K562 (cell line): Measurements from ENCODE around the gene FTH1. TPM values are rescaled to one million over a fixed set of nuclear protein-coding genes. Genes with fewer than 3 reads are reported as not detected.

Experiments used
- ATF6 ChIP-seq: sonication (generic); formaldehyde crosslinking; IDR thresholded peaks from 2 replicates; pipeline ENCODE4 v1.4.0; 2020; ENCODE audit warnings: mild to moderate bottlenecking, missing genetic modification reagents
- ELF1 ChIP-seq: fragments of 200-800 bp; sonication (Bioruptor generic); IDR thresholded peaks from 2 replicates; pipeline ENCODE4 v1.6.1; 2016; ENCODE audit warnings: missing genetic modification characterization, missing compliant biosample characterization
- ID3 ChIP-seq, 2 experiments: fragments of 250-450 bp in 1 of 2; fragments of 450-650 bp in 1 of 2; sonication (Bioruptor Pico) in 1 of 2; IDR thresholded peaks; 2 replicates each; pipeline versions ENCODE4 v1.6.1 to v1.8.0; 2016 to 2021; ENCODE audit warnings: mild to moderate bottlenecking in 2 of 2, moderate library complexity in 2 of 2, missing compliant biosample characterization in 1 of 2, missing genetic modification characterization in 1 of 2
- PBX2 ChIP-seq, 2 experiments: IDR thresholded peaks in 1 of 2; conservative IDR thresholded peaks in 1 of 2; 2 replicates each; pipeline ENCODE4 v1.6.1; 2016; ENCODE audit warnings: low read depth in 2 of 2, mild to moderate bottlenecking in 1 of 2, missing compliant biosample characterization in 1 of 2, missing genetic modification characterization in 1 of 2, moderate library complexity in 1 of 2
- RFX5 ChIP-seq: IDR thresholded peaks from 2 replicates; pipeline ENCODE4 v1.6.1; 2011; ENCODE audit warnings: low read depth, mild to moderate bottlenecking, improper control_type of control experiment, low read length
- TOE1 ChIP-seq, 2 experiments: fragments of 450-650 bp in 1 of 2; sonication (generic) in 1 of 2; formaldehyde crosslinking in 1 of 2; IDR thresholded peaks; 2 replicates each; pipeline versions ENCODE4 v1.7.1 to v1.8.0; 2016 to 2022; ENCODE audit warnings: borderline replicate concordance in 2 of 2, mild to moderate bottlenecking in 2 of 2, antibody characterized with exemption in 1 of 2, inconsistent platforms in 1 of 2, low read depth in 1 of 2, missing genetic modification reagents in 1 of 2, moderate library complexity in 1 of 2
- ZNF277 ChIP-seq: fragments of 250-450 bp; sonication (Bioruptor Pico); IDR thresholded peaks from 2 replicates; pipeline ENCODE4 v1.8.0; 2022; ENCODE audit warnings: inconsistent platforms, mild to moderate bottlenecking, moderate library complexity, borderline replicate concordance
- polyA plus RNA-seq, 8 experiments: library from polyadenylated mRNA; depleted of rRNA in 4 of 8; stranded (reverse) in 5 of 8; unstranded in 3 of 8; fragments of >200 nt; fragmentation: Nextera tagmentation in 2 of 8; fragmentation: Illumina TruSeq in 1 of 8; extraction: Ambion mirVana in 2 of 8; extraction: Trizol in 1 of 8; gene quantifications; 2 replicates each; pipeline versions ENCODE4 v1.2.1 to v1.2.3, GENCODE V29; 2011 to 2014; ENCODE audit warnings: inconsistent platforms in 1 of 8, missing spikeins in 1 of 8
- total RNA-seq, 7 experiments: library from RNA; depleted of rRNA in 6 of 7; stranded (reverse); fragments of >200 nt in 6 of 7; fragmentation: Illumina TruSeq in 2 of 7; extraction: Trizol in 2 of 7; gene quantifications; 2 replicates each; pipeline versions ENCODE4 v1.2.1 to v1.2.3, GENCODE V29; 2011 to 2021; ENCODE audit warnings: low replicate concordance in 1 of 7
- TF ChIP-seq, protein P1 (sequence below), 3 experiments: fragments of 200-800 bp in 1 of 3; fragments of 250-450 bp in 1 of 3; fragments of 450-650 bp in 1 of 3; sonication (Bioruptor Pico) in 1 of 3; sonication (Bioruptor generic) in 1 of 3; formaldehyde crosslinking in 1 of 3; IDR thresholded peaks; 2 replicates each; pipeline versions ENCODE4 v1.6.1 to v1.8.0; 2016 to 2022; ENCODE audit warnings: mild to moderate bottlenecking in 2 of 3, missing genetic modification characterization in 2 of 3, missing compliant biosample characterization in 1 of 3, moderate library complexity in 1 of 3
- TF ChIP-seq, protein P2 (sequence below): sonication (generic); formaldehyde crosslinking; IDR thresholded peaks from 2 replicates; pipeline ENCODE4 v1.8.0; 2022; ENCODE audit warnings: mild to moderate bottlenecking, missing genetic modification reagents, borderline replicate concordance

The FTH1 gene
- total and polyA plus RNA-seq, 9 of the 15 experiments (the other 6 are each of a cell fraction or from before 2014, with no cell fraction given): 370 to 3,146 (median 802) TPM

DNA sequence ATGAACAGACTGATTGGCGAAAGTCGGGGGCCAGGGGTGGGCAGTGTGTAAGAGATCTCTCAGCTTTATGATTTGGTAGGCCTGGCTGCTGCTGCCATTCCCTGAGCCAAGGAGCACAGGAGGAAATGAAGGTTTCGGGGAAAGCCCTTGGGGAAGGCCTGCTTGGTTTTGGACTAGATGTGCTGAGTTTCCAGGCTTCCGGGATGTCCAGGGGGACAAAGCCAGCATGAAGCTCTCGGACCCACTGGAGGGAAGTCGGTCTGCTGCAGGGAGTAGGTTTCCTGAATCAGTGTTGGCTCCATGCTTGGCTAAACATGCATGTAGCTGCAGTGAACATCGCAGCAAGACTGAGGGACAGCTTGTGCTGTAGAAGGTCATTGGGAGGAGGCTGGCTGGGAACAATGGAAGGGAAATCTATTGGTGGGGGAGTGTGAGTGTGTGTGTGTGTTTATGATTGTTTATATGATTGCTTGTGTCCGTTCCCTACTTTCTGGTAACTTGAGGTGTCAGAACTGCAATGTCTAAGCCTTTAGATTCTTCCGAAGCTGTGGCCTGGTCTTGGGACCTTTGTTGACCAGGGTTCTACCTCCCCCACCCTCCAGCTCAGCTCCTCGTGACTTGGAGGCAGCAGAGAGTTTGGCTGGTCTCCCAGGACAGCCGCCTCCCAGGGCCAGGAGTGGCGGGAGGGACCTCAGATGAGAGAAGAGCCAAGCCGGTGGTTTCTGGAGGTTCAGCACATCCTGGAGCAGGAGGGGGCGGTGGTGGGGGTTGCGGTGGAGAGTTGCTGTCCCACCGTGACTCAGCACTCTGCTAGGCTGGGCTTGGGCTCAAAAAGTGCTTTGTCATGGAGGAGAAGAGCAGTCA lies 4.0 kb upstream of the FTH1 start (continued):
- no peak for TF ChIP-seq ATF6
- TF ChIP-seq ID3 (CRISPR knock-in tag; IDR thresholded peaks at IDR 0.05): no peak
- TF ChIP-seq ID3 (tag; IDR thresholded peaks at IDR 0.05): peak; percentile 80; the same call in 1 of the 2 replicates
- no peak for TF ChIP-seq PBX2 (CRISPR knock-in tag; IDR thresholded peaks at IDR 0.05; ENCODE audit: low read depth)
- TF ChIP-seq PBX2 (tag; conservative IDR thresholded peaks at IDR 0.05; ENCODE audit: low read depth): peak; percentile 29; the same call in 1 of the 2 replicates
- no peak for TF ChIP-seq ZNF277 (CRISPR knock-in tag)
- no peak for TF ChIP-seq RFX5
- peak; percentile 97 for TF ChIP-seq TOE1 (IDR thresholded peaks at IDR 0.05; ENCODE audit: borderline replicate concordance)
- 0 out of 2 replicates have a peak, but pooled peaks have one; percentile 79 for TF ChIP-seq TOE1 (CRISPR knock-in tag; IDR thresholded peaks at IDR 0.05; ENCODE audit: borderline replicate concordance, low read depth)
- peak; percentile 83 for TF ChIP-seq ELF1
- TF ChIP-seq, protein P1, sequence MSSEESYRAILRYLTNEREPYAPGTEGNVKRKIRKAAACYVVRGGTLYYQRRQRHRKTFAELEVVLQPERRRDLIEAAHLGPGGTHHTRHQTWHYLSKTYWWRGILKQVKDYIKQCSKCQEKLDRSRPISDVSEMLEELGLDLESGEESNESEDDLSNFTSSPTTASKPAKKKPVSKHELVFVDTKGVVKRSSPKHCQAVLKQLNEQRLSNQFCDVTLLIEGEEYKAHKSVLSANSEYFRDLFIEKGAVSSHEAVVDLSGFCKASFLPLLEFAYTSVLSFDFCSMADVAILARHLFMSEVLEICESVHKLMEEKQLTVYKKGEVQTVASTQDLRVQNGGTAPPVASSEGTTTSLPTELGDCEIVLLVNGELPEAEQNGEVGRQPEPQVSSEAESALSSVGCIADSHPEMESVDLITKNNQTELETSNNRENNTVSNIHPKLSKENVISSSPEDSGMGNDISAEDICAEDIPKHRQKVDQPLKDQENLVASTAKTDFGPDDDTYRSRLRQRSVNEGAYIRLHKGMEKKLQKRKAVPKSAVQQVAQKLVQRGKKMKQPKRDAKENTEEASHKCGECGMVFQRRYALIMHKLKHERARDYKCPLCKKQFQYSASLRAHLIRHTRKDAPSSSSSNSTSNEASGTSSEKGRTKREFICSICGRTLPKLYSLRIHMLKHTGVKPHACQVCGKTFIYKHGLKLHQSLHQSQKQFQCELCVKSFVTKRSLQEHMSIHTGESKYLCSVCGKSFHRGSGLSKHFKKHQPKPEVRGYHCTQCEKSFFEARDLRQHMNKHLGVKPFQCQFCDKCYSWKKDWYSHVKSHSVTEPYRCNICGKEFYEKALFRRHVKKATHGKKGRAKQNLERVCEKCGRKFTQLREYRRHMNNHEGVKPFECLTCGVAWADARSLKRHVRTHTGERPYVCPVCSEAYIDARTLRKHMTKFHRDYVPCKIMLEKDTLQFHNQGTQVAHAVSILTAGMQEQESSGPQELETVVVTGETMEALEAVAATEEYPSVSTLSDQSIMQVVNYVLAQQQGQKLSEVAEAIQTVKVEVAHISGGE (CRISPR knock-in tag; IDR thresholded peaks at IDR 0.05): peak in 1 of 3 experiments; percentile 44; a peak in 1 of 6 replicates
- TF ChIP-seq, protein P2, sequence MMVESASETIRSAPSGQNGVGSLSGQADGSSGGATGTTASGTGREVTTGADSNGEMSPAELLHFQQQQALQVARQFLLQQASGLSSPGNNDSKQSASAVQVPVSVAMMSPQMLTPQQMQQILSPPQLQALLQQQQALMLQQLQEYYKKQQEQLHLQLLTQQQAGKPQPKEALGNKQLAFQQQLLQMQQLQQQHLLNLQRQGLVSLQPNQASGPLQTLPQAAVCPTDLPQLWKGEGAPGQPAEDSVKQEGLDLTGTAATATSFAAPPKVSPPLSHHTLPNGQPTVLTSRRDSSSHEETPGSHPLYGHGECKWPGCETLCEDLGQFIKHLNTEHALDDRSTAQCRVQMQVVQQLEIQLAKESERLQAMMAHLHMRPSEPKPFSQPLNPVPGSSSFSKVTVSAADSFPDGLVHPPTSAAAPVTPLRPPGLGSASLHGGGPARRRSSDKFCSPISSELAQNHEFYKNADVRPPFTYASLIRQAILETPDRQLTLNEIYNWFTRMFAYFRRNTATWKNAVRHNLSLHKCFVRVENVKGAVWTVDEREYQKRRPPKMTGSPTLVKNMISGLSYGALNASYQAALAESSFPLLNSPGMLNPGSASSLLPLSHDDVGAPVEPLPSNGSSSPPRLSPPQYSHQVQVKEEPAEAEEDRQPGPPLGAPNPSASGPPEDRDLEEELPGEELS (CRISPR knock-in tag): no peak
